Central memory CD8-positive, alpha-beta T cell (primary cell): Measurements from ENCODE around the gene SH3BGRL.
A peak's percentile ranks its signal among the peaks of the same experiment; 100 is the strongest.

ENCODE experiments used
- ATAC-seq: fragments of 150-1000 bp; cut with Tn5 transposase; replicated peaks from 2 replicates; pipeline ENCODE4 v1.10.0; 2022; ENCODE audit warnings: mild to moderate bottlenecking, moderate FRiP score, moderate number of reproducible peaks; ENCODE audit not compliant: poor library complexity, severe bottlenecking; ENCODE audit errors: extremely low read depth
- DNase-seq, 2 donors: peaks; one replicate each; pipeline ENCODE4 v3.0.0; 2021; ENCODE audit warnings: low spot score in 2 of 2
- H3K27ac Mint-ChIP-seq: one replicate; pipeline ENCODE4 v1.8.0; 2022; ENCODE audit warnings: low read depth, mild to moderate bottlenecking, moderate library complexity, mixed read lengths
- H3K27me3 Mint-ChIP-seq: one replicate; pipeline ENCODE4 v1.8.0; 2022; ENCODE audit warnings: mixed read lengths
- H3K36me3 Mint-ChIP-seq: one replicate; pipeline ENCODE4 v1.8.0; 2022; ENCODE audit warnings: mild to moderate bottlenecking, moderate library complexity, mixed read lengths; ENCODE audit not compliant: insufficient read depth
- H3K4me1 Mint-ChIP-seq: one replicate; pipeline ENCODE4 v1.8.0; 2022; ENCODE audit warnings: mixed read lengths
- H3K4me3 Mint-ChIP-seq: one replicate; pipeline ENCODE4 v1.8.0; 2022; ENCODE audit warnings: mild to moderate bottlenecking, moderate library complexity, mixed read lengths
- H3K9me3 Mint-ChIP-seq: one replicate; pipeline ENCODE4 v1.8.0; 2022; ENCODE audit warnings: mixed read lengths

Gene SH3BGRL

DNA sequence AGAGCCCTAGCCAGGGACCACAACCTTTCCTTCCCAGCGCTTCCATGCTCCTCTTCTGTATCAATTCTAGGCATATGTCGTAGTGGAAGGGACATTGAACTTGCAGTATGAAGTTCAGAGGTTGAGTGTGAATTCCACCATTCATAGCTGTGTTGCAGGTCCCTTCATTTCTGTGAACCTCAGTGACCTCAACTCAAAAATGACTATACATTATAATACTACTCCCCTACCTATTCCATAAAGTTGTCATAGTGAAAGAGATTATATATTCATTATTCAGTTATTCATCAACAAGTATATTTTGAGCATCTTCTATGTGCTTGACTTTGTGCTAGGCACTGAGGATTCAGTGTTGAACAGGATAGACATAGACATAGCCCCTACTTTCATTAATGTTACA, 28.0 kb downstream of the SH3BGRL start:
- ATAC-seq (no peak), DNase-seq (no peak)
- Mint-ChIP-seq H3K27me3 (no peaks in the 10 kb centered on the region), H3K27ac (no peak overlapping the region), H3K9me3 (no peaks in the 10 kb centered on the region), H3K4me1 (peaks cover 36% of the 10 kb centered on the region), H3K4me3 (no peak overlapping the region), H3K36me3 (peaks cover 3% of the 10 kb centered on the region)

DNA sequence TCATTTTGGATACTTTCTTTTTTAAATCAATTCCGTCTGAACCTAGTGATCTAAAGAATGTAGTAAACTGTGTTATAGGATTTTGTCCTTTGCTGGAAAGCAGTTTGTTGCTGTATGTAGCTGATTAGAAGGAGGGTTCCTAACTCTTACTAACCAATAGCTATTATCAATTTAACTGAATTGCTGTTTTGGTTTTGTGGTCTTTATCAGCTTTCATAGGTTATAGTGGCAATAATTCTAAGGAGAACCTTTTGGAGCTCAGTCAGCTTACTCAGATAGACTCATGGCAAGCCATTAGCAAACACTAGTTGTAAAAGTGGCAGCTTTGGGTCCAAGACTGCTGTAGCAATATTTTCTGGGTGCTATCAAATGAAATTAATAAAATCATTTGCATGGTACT, 29.6 kb downstream of the SH3BGRL start:
- DNase-seq, result no peak
- Mint-ChIP-seq H3K36me3 (peaks cover 4% of the 10 kb centered on the region), H3K27ac (no peak overlapping the region), H3K4me3 (no peak overlapping the region), H3K4me1 (peaks cover 32% of the 10 kb centered on the region), H3K27me3 (no peaks in the 10 kb centered on the region), H3K9me3 (no peaks in the 10 kb centered on the region)
- no peak for ATAC-seq

DNA sequence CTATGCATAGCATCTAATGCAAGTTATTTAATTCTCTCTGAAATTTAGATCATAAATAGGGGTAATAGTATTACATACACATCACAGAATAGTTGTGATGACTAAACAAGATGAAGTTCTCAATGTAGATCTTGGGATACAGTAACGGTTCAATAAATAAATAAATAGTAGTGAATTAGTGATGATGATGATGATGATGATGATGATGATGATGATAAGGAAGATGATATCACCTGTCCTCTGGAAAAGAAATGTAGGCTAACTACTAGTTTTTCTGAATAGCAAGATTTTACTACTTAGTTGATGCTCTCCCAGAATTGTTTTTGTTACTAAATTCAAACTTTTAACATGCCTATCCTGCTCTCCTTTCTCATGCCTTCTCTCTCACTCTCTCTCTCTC, 30.3 kb downstream of the SH3BGRL start:
- no peak for ATAC-seq
- no peaks in the 10 kb centered on the region for H3K9me3 Mint-ChIP-seq
- no peak overlapping the region for H3K4me3 Mint-ChIP-seq
- no peaks in the 10 kb centered on the region for H3K27me3 Mint-ChIP-seq
- peak overlapping the region; percentile 8 for H3K27ac Mint-ChIP-seq
- peaks cover 33% of the 10 kb centered on the region for H3K4me1 Mint-ChIP-seq
- peaks cover 4% of the 10 kb centered on the region for H3K36me3 Mint-ChIP-seq
- DNase-seq, result no peak

DNA sequence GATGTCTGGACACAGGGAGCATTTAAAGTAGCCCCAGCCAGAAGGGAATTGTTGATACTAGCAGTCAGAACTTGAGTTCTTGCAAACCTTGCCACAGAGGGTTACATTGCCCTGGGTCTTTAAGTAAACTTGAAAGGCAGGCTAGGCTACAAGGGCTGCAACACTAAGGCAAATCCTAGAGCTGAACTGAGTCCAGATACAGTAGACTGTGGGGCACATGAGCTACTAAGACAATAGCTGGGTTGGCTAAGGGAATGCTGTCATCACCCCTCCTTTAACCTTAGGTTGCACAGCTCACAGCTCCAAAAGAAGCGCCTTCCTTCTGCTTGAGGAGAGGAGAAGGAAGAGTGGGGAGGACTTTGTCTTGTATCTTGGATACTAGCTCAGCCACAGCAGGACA, 35.6 kb downstream of the SH3BGRL start:
- DNase-seq, result no peak
- Mint-ChIP-seq H3K36me3 (peaks cover 6% of the 10 kb centered on the region), H3K9me3 (no peaks in the 10 kb centered on the region), H3K4me1 (peaks cover 13% of the 10 kb centered on the region), H3K4me3 (no peak overlapping the region), H3K27ac (no peak overlapping the region), H3K27me3 (no peaks in the 10 kb centered on the region)
- ATAC-seq, result no peak

DNA sequence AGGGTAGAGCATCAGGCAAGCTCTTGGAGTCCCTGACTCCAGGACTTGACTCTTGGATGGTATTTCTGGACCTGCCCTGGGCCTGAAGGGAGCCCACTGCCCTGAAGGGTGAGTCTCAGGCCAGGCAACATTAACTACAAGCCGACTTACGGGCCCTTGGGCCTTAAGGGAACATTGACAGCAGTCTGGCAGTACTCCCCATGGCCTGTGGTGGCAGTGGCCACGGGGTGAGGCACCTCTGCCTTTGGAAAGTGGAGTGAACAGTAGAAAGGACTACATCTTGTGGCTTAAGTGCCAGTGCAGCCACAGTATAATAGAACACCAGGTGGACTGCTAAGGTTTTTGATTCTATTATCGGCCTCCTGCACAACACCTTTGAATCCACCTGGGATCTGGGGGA, 36.3 kb downstream of the SH3BGRL start:
- peaks cover 6% of the 10 kb centered on the region for H3K36me3 Mint-ChIP-seq
- no peaks in the 10 kb centered on the region for H3K27me3 Mint-ChIP-seq

DNA sequence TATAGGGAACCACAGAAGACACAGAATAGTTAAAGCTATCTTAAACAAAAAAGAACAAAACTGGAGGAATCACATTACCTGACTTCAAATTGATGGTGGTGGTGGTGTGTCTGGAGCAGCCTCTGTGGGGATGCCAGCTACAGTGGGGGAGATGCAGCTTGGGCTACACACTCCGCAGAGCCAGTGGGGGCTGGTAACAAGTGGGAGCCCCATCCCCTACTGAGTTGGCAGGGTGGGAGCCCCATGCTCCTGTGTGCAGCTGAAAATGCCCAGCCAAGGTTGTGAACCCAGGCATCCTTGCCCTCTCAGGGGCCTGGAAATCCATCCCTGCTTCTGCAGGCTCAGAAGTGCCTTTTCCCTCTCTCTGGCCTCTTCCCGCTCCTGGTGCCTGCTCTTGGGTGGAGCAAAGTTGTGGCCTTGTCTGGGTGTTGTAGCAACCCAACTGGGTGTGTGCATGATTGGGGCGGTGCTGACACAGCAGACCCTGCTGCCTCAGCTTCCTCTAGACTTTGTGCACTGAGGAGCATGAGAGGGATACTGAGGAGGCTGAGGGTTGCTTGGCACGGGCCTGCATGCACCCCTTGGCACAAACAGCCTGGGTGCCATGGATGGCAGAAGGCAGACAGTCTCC, 38.9 kb downstream of the SH3BGRL start:
- H3K4me1 Mint-ChIP-seq, result peaks cover 19% of the 10 kb centered on the region
- DNase-seq, result no peak
- no peaks in the 10 kb centered on the region for H3K9me3 Mint-ChIP-seq
- ATAC-seq, result no peak
- H3K27me3 Mint-ChIP-seq, result no peaks in the 10 kb centered on the region
- H3K36me3 Mint-ChIP-seq, result peaks cover 6% of the 10 kb centered on the region
- H3K4me3 Mint-ChIP-seq, result no peak overlapping the region
- no peak overlapping the region for H3K27ac Mint-ChIP-seq

More for the DNA sequence above, 36.3 kb downstream of the SH3BGRL start:
- no peak overlapping the region for H3K4me3 Mint-ChIP-seq
- DNase-seq, result no peak
- H3K9me3 Mint-ChIP-seq, result no peaks in the 10 kb centered on the region
- no peak for ATAC-seq
- H3K27ac Mint-ChIP-seq, result no peak overlapping the region
- H3K4me1 Mint-ChIP-seq, result peaks cover 17% of the 10 kb centered on the region

DNA sequence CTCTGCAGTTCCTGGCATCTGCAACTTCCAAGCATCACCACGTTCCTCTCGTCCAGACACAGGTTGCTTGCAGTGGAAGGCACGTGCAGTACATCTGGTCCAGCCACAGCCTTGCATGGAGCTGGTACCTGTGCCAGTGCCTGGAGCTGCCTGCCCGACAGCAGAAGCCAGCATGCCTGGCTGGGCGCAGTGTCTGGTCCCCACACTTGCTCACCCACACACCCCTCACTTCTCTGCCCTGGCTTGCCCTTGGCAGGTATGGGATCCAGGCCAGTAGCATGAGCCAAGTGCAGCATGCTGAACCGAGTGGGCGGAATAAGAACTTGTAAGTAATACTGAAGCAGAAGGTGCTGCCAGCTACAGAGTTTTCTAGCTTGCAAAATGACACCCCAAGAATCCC, 39.9 kb downstream of the SH3BGRL start:
- Mint-ChIP-seq H3K9me3 (no peaks in the 10 kb centered on the region), H3K27ac (no peak overlapping the region), H3K4me1 (peaks cover 23% of the 10 kb centered on the region), H3K4me3 (no peak overlapping the region), H3K36me3 (peaks cover 4% of the 10 kb centered on the region), H3K27me3 (no peaks in the 10 kb centered on the region)
- ATAC-seq, result no peak
- no peak for DNase-seq

DNA sequence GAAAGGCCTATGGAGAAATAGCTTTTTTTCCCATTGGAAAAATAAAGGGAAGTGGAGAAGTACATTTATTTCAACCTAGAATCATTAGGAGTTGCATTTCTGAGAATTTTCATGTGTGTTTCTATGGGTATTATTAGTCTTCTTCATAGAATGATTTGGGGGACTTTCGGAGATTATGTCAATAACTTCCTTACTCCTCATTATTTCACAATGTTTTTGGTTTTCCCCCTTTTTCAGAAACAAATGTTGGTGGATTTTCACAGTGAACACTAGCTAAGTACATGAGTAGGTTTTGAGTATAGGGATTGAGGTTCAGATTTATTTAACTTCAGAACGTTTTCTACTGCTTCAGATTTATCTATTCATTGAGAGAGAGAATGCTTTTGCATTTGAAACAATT, 54.0 kb downstream of the SH3BGRL start:
- H3K9me3 Mint-ChIP-seq, result no peaks in the 10 kb centered on the region
- H3K27ac Mint-ChIP-seq, result no peak overlapping the region
- no peak for ATAC-seq
- DNase-seq, result no peak
- no peaks in the 10 kb centered on the region for H3K36me3 Mint-ChIP-seq
- no peaks in the 10 kb centered on the region for H3K27me3 Mint-ChIP-seq
- H3K4me3 Mint-ChIP-seq, result no peak overlapping the region
- H3K4me1 Mint-ChIP-seq, result peaks cover 7% of the 10 kb centered on the region

DNA sequence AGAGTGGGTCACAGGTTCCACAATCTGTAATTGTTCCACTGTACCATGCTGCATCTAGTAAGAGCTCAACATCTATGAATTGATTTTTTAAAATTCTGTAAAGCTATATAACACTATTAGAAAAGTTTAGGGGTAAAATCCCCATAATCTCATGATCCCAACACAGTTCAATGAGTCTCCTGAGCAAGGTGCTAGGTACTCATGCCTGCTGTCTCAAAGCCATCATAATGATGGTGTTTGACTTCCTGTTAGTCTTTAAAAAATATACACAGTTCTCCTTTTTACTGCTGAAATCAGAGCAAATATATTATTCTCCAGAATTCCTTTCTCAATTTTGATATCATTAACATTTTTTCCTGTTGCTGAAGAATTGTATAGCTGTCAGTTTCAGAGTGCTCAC, 55.9 kb downstream of the SH3BGRL start:
- DNase-seq, result no peak
- ATAC-seq, result no peak
- Mint-ChIP-seq H3K27ac (no peak overlapping the region), H3K4me3 (no peak overlapping the region), H3K27me3 (no peaks in the 10 kb centered on the region), H3K4me1 (peaks cover 9% of the 10 kb centered on the region), H3K9me3 (no peaks in the 10 kb centered on the region), H3K36me3 (no peaks in the 10 kb centered on the region)

DNA sequence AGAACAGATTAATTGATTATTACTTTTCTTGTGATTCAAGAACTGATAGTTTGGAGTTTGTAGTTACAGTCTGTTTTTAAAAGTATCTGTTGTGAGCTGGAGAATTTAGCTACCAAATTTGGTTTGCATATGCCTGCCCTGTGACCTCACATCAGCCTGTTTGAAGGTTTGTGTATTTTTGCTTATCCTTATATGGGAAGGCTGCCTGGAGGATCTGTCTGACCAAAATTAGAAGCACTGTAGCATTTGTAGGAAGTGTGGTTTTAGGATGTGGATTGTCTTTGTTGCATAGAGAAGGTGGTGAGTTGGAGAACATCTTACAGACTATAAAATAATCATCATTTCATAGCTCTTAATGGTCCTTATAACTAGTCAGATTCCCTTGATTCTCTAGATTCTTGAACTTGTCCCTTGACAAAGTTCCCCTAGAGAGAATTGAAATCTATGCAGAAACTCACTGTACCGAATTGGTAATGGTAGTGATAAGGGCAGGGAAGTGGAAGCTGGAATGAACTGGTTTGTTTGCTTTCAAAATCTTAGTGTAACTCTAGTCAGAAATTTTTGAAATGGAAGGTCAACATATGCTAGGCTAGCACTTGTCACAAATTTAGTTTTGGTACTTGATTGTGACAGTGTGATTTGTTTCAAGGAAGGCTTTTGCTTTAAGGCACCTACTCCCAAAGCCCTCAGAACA, 57.3 kb downstream of the SH3BGRL start:
- peaks cover 13% of the 10 kb centered on the region for H3K4me1 Mint-ChIP-seq
- DNase-seq (no peak), ATAC-seq (no peak)
- H3K27me3 Mint-ChIP-seq, result no peaks in the 10 kb centered on the region
- H3K9me3 Mint-ChIP-seq, result no peaks in the 10 kb centered on the region
- no peak overlapping the region for H3K4me3 Mint-ChIP-seq
- no peaks in the 10 kb centered on the region for H3K36me3 Mint-ChIP-seq
- H3K27ac Mint-ChIP-seq, result no peak overlapping the region

DNA sequence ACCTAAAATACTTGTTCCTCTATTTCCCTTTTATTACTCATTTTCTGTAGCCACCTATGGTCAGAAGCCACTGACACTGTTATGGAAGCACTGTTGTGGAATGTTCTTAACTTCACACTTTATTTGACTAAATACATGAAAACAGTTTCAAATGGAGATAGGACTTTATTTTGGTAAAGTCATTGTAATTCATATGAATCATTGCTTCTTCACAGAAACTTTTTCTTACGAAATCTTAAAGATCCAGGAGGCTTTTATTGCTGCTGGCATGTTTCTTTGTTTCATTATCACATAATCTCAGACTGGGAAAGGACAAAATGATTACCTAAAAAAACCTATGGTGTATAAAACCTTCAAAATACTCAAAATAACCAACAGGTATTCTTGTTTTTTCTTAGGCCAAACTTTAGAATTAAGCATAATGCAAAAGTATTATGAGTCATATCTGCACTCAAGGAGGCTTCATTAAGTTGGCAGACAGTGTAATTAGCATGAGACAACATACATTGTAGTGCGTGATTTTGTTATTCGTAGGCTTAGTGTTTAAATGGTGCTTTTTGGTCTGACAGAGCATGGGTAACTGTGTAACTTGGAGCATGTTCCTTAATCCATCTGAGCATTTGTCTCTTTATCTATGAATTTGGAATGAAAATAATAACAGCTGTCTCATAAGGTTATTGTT, 58.0 kb downstream of the SH3BGRL start:
- Mint-ChIP-seq H3K4me1 (peaks cover 13% of the 10 kb centered on the region), H3K9me3 (no peaks in the 10 kb centered on the region), H3K27me3 (no peaks in the 10 kb centered on the region), H3K27ac (no peak overlapping the region), H3K4me3 (no peak overlapping the region), H3K36me3 (no peaks in the 10 kb centered on the region)
- ATAC-seq (no peak), DNase-seq (no peak)

DNA sequence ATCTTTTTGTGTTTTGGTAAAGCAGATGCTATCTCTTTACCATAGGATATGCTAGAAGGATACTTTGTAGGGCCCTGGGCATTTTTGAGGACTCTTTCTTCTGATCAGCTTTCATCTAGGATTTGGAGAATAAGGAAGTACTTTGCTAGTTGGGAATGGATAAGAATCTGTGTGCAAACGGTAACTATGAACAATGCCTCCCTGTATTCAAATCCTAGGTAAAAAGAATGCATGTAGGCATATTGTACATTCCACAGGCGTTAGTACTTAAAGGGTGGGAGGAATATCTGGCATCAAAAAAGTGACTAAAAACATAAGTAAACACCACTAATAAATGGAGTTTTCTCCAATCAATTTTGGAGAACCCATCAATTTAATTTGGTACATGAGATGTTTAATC, 59.7 kb downstream of the SH3BGRL start:
- Mint-ChIP-seq H3K4me3 (no peak overlapping the region), H3K27me3 (no peaks in the 10 kb centered on the region), H3K4me1 (peaks cover 15% of the 10 kb centered on the region), H3K27ac (no peak overlapping the region), H3K36me3 (no peaks in the 10 kb centered on the region), H3K9me3 (no peaks in the 10 kb centered on the region)
- DNase-seq (no peak), ATAC-seq (no peak)

DNA sequence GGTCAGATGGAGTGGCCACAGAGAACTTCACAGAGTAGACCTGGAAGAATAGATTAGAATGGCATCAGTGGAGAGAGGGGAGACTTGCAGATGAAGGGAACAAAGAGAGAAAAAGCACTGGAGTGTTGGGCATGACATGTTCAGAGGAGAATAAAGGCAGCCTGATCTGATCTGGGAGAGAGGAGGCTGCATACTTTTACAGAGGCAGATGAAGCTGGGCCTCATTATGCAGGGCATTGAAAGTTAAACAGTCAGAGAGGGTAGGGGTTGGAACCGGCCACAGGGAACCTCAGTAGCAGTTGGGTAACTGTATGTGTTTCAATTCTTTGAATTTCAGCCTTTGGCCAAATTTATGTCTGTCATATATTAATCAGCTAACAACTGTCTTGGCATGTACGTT, 61.2 kb downstream of the SH3BGRL start:
- Mint-ChIP-seq H3K36me3 (peaks cover 2% of the 10 kb centered on the region), H3K9me3 (no peaks in the 10 kb centered on the region), H3K4me3 (no peak overlapping the region), H3K27ac (peak overlapping the region; percentile 50), H3K27me3 (no peaks in the 10 kb centered on the region), H3K4me1 (peaks cover 29% of the 10 kb centered on the region)
- ATAC-seq (no peak), DNase-seq (no peak)
